Erythroblast (primary cell): ENCODE measurements around the gene PDE7B.
A peak's percentile ranks its signal among the peaks of the same experiment; 100 is the strongest.

Experiments used
- DNase-seq, 2 experiments: peaks; one replicate each; lab custom pipeline; 2025; lab: John Stamatoyannopoulos, UW
- GATA1 ChIP-seq: IDR thresholded peaks from 2 replicates; pipeline ENCODE4 v1.6.1; 2011; ENCODE audit warnings: low read depth, mild to moderate bottlenecking, control low read depth, low read length, moderate library complexity
- POLR2A ChIP-seq: IDR thresholded peaks from 2 replicates; pipeline ENCODE4 v1.6.1; 2011; ENCODE audit warnings: mild to moderate bottlenecking, low read length

The PDE7B gene

GRCh38 chr6:135851442-135852271, at the start of gene PDE7B:
Gene PDE7B, plus strand, starts transcription at chr6:135851701.
- TF ChIP-seq POLR2A (no peak), GATA1 (no peak)

GRCh38 chr6:135801755-135802465, 49.6 kb upstream of the PDE7B start:
- DNase-seq, result no peak
- no peak for TF ChIP-seq GATA1
- no peak for TF ChIP-seq POLR2A

More at GRCh38 chr6:135851442-135852271, at the start of gene PDE7B:
- peak; percentile 15 to 30 for DNase-seq

- DNase-seq, result no peak
- TF ChIP-seq GATA1 (no peak), POLR2A (no peak)
Measured at GRCh38 chr6:135810486-135810885, 41.0 kb upstream of the PDE7B start.

GRCh38 chr6:135811170-135811569, 40.3 kb upstream of the PDE7B start:
- TF ChIP-seq GATA1 (no peak), POLR2A (no peak)
- no peak for DNase-seq

- DNase-seq, result no peak
- TF ChIP-seq GATA1, result no peak
- TF ChIP-seq POLR2A, result no peak
Measured at GRCh38 chr6:135811644-135812526, 39.6 kb upstream of the PDE7B start.

GRCh38 chr6:135813401-135813800, 38.1 kb upstream of the PDE7B start:
- DNase-seq, result no peak
- no peak for TF ChIP-seq POLR2A
- no peak for TF ChIP-seq GATA1

- DNase-seq, result no peak
- no peak for TF ChIP-seq POLR2A
- no peak for TF ChIP-seq GATA1
Measured at GRCh38 chr6:135814043-135814442, 37.5 kb upstream of the PDE7B start.

GRCh38 chr6:135815216-135815615, 36.3 kb upstream of the PDE7B start:
- DNase-seq, result no peak
- TF ChIP-seq GATA1, result no peak
- no peak for TF ChIP-seq POLR2A

GRCh38 chr6:135817035-135817434, 34.5 kb upstream of the PDE7B start:
- TF ChIP-seq GATA1 (no peak), POLR2A (no peak)
- no peak for DNase-seq

GRCh38 chr6:135819665-135820064, 31.8 kb upstream of the PDE7B start:
- TF ChIP-seq GATA1 (no peak), POLR2A (no peak)
- no peak for DNase-seq

- DNase-seq, result no peak
- TF ChIP-seq POLR2A (no peak), GATA1 (no peak)
Measured at GRCh38 chr6:135820340-135820739, 31.2 kb upstream of the PDE7B start.

GRCh38 chr6:135823851-135824250, 27.6 kb upstream of the PDE7B start:
- no peak for DNase-seq
- TF ChIP-seq POLR2A (no peak), GATA1 (no peak)

- no peak for TF ChIP-seq GATA1
- TF ChIP-seq POLR2A, result no peak
- DNase-seq, result no peak
Measured at GRCh38 chr6:135826236-135826804, 25.2 kb upstream of the PDE7B start.
